Adipocyte (in vitro differentiated cells): ENCODE results near the gene PPP4R3B.
A peak's percentile ranks its signal among the peaks of the same experiment; 100 is the strongest.
"Not testable (repeated sequence)": the region's sequence is repeated elsewhere in the genome, so short reads cannot be mapped to it uniquely, and the experiment has no call there.

Experiments
- DNase-seq: peaks from one replicate; pipeline ENCODE4 v3.0.0-alpha.2; 2015; ENCODE audit warnings: low read depth
- H3K27me3 ChIP-seq: replicated peaks from 2 replicates; pipeline ENCODE4 v1.7.0; 2013; ENCODE audit warnings: mild to moderate bottlenecking, low read length, moderate library complexity; ENCODE audit not compliant: control insufficient read depth, insufficient read depth
- H3K36me3 ChIP-seq: 2 replicates; pipeline ENCODE4 v1.7.0; 2013; ENCODE audit warnings: low read length, mild to moderate bottlenecking, moderate library complexity; ENCODE audit not compliant: control insufficient read depth, insufficient read depth, severe bottlenecking
- H3K4me1 ChIP-seq: 2 replicates; pipeline ENCODE4 v1.7.0; 2013; ENCODE audit warnings: mild to moderate bottlenecking, low read length, moderate library complexity; ENCODE audit not compliant: control insufficient read depth, insufficient read depth
- H3K4me3 ChIP-seq: 2 replicates; pipeline ENCODE4 v1.7.0; 2013; ENCODE audit warnings: mild to moderate bottlenecking, low read length, moderate library complexity
- H3K9ac ChIP-seq: 2 replicates; pipeline ENCODE4 v1.7.0; 2013; ENCODE audit warnings: mild to moderate bottlenecking, low read length, moderate library complexity
- H3K9me3 ChIP-seq: 2 replicates; pipeline ENCODE4 v1.7.0; 2013; ENCODE audit warnings: mild to moderate bottlenecking, low read length, moderate library complexity; ENCODE audit not compliant: control insufficient read depth

Gene PPP4R3B

DNA sequence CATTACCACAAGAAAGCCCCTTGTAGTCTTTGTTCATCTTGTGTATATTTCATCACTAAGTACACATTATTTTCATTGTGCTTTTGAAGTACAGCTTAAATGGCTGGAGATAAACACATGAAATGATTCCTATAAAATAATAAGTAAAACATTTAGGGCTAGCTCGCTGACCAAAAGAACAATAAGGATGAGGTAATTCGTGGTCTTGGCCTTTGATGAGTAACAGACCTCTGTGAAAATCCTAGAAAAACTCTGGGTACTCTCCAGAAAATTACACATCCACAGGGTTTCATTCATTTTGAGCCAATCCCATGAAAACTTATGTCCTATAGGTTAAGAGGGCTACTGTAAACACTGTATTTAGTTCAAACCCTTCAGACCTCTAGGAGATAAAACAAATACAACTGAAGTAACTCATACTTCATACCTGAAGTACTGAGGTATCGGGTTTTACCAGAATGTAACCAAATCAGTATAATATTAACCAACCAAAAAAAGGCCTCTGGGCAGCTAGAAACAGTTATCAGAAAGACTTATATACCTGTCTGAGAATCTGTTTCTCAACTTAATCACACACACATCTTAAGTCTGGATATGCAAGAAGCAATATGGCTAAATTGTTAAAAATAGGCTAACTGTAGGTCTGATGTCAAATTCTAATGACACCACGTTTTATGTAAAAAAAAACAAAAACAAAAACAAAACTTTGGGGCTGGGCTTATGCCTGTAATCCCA lies 66.9 kb downstream of the PPP4R3B start:
- H3K4me1 ChIP-seq = peaks cover 5% of the 10 kb centered on the region
- H3K4me3 ChIP-seq = no peak overlapping the region
- peaks cover 41% of the 10 kb centered on the region for H3K36me3 ChIP-seq
- H3K27me3 ChIP-seq = no peaks in the 10 kb centered on the region
- DNase-seq = peak; percentile 73
- H3K9me3 ChIP-seq = no peaks in the 10 kb centered on the region
- H3K9ac ChIP-seq = no peak overlapping the region

DNA sequence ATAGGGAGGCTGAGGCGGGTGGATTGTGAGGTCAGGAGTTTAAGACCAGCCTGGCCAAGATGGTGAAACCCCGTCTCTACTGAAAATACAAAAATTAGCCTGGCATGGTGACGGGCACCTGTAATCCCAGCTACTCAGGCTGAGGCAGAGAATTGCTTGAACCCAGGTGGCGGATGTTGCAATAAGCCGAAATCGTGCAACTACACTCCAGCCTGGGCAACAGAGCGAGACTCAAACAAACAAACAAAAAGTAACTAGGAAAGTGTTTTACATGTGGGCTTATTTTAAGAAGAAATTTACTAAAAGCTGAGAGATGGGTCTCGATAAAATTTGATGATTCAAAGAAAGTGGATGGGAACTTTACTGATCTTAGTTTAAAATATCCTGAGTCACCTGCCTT lies 69.7 kb downstream of the PPP4R3B start:
- H3K4me1 ChIP-seq, DNase-seq, H3K27me3 ChIP-seq, H3K9me3 ChIP-seq, H3K9ac ChIP-seq, H3K4me3 ChIP-seq: not testable (repeated sequence)
- H3K36me3 ChIP-seq = peaks cover 53% of the 10 kb centered on the region

GRCh38 chr2:55547001-55547400 lies 70.4 kb downstream of the PPP4R3B start:
- Histone ChIP-seq H3K4me3 (no peak overlapping the region), H3K9ac (no peak overlapping the region), H3K4me1 (peaks cover 5% of the 10 kb centered on the region), H3K36me3 (peaks cover 59% of the 10 kb centered on the region), H3K27me3 (no peaks in the 10 kb centered on the region), H3K9me3 (no peaks in the 10 kb centered on the region)
- peak; percentile 5 for DNase-seq

DNA sequence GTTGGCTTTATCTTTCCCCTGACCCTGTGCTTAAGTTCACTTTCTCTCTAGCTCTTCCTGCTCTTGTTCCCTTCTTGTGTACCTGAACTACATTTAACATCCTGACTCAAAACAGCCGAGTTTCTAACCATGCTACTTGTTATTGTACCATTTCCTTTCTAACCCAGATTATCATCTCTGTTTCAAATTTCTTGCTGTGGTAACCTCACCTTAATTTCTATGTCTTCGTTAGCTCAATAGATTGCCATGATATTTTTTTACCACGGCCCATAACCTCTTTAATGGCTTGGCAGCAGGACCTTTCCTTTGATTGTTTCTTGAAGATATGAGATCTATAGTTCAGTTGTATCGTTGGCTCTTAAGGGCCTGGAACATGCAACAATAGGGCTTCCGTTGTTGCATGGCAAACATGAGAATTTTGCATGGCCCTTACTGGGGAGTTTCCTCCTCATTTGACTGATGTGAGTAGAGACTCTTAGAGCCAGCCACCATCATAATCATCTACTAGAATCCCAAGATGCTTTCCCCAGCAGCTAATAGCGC lies 86.8 kb downstream of the PPP4R3B start:
- H3K4me3 ChIP-seq = no peak overlapping the region
- no peak for DNase-seq
- peaks cover 31% of the 10 kb centered on the region for H3K36me3 ChIP-seq
- no peaks in the 10 kb centered on the region for H3K9me3 ChIP-seq
- no peaks in the 10 kb centered on the region for H3K27me3 ChIP-seq
- H3K4me1 ChIP-seq = no peaks in the 10 kb centered on the region
- no peak overlapping the region for H3K9ac ChIP-seq

GRCh38 chr2:55526174-55526573 lies 91.2 kb downstream of the PPP4R3B start:
- H3K9me3 ChIP-seq = no peaks in the 10 kb centered on the region
- H3K36me3 ChIP-seq = peaks cover 35% of the 10 kb centered on the region
- no peak for DNase-seq

GRCh38 chr2:55524884-55525437 lies 92.5 kb downstream of the PPP4R3B start:
- Histone ChIP-seq H3K36me3 (peaks cover 24% of the 10 kb centered on the region), H3K9me3 (no peaks in the 10 kb centered on the region)
- DNase-seq = no peak

More at GRCh38 chr2:55526174-55526573, 91.2 kb downstream of the PPP4R3B start:
- no peak overlapping the region for H3K9ac ChIP-seq
- no peaks in the 10 kb centered on the region for H3K27me3 ChIP-seq
- peaks cover 1% of the 10 kb centered on the region for H3K4me1 ChIP-seq
- no peak overlapping the region for H3K4me3 ChIP-seq

GRCh38 chr2:55519938-55520885 lies 97.2 kb downstream of the PPP4R3B start:
- DNase-seq = peak; percentile 71
- peak overlapping the region; percentile 86 for H3K9ac ChIP-seq
- H3K4me3 ChIP-seq = peak overlapping the region; percentile 95

More at GRCh38 chr2:55524884-55525437, 92.5 kb downstream of the PPP4R3B start:
- no peak overlapping the region for H3K4me3 ChIP-seq
- no peak overlapping the region for H3K9ac ChIP-seq
- peaks cover 10% of the 10 kb centered on the region for H3K4me1 ChIP-seq
- no peaks in the 10 kb centered on the region for H3K27me3 ChIP-seq

DNA sequence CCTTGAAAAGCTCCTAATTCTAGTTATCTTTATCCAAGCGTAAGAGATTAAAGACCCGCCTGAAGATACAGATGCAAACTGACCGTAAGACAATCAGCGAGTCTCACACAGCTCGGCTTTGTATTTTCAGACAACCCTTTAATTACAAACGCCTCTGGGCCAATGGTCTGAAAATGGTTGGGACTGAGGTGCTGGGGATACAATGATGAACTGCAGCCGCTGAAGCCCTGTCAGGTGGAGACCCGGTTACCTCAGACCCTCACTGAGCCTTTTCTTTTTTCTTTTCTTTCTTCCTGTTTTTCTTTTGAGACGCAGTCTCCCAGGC lies 98.6 kb downstream of the PPP4R3B start:
- H3K27me3 ChIP-seq = no peaks in the 10 kb centered on the region
- H3K36me3 ChIP-seq = peaks cover 4% of the 10 kb centered on the region
- DNase-seq = peak; percentile 20
- peak overlapping the region; percentile 95 for H3K4me3 ChIP-seq
- H3K4me1 ChIP-seq = peaks cover 15% of the 10 kb centered on the region
- peak overlapping the region; percentile 86 for H3K9ac ChIP-seq
- no peaks in the 10 kb centered on the region for H3K9me3 ChIP-seq

More at GRCh38 chr2:55519938-55520885, 97.2 kb downstream of the PPP4R3B start:
- Histone ChIP-seq H3K36me3 (peaks cover 18% of the 10 kb centered on the region), H3K27me3 (no peaks in the 10 kb centered on the region), H3K9me3 (no peaks in the 10 kb centered on the region), H3K4me1 (peaks cover 15% of the 10 kb centered on the region)

DNA sequence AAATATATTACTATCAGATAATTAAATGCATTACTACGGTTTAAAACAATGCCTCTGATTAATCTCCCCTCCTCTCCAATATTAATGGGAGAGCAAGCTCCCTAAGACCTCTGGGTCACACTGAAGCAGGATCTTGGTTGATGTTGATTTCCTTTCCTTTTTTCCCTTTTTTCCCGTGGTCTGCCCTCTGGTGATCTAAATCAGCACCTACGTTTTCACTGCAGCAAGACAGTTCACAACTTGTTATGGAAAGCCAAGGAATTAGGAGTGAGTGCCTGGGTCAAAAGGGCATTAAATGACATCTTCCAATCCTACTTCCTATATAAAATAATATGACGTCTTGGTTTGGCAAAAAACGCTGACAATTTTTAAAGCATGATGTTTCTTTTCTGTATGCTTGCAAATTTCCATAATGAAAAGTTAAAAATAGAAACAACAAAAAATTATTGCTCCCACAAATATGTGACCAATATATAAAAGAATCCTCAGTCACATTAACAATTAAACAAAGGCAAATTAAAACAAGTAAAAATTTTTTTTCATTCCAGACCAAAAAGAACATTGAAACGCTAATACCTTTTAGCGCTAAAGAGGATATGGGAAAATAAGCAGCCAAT lies 105.8 kb downstream of the PPP4R3B start:
- Histone ChIP-seq H3K9ac (peak overlapping the region; percentile 34), H3K4me3 (no peak overlapping the region), H3K4me1 (no peaks in the 10 kb centered on the region), H3K27me3 (no peaks in the 10 kb centered on the region), H3K9me3 (no peaks in the 10 kb centered on the region), H3K36me3 (no peaks in the 10 kb centered on the region)
- DNase-seq = peak; percentile 71

- no peak overlapping the region for H3K9ac ChIP-seq
- H3K4me1 ChIP-seq = peaks cover 9% of the 10 kb centered on the region
- H3K9me3 ChIP-seq = no peaks in the 10 kb centered on the region
- H3K27me3 ChIP-seq = no peaks in the 10 kb centered on the region
- no peak for DNase-seq
- H3K4me3 ChIP-seq = no peak overlapping the region
- H3K36me3 ChIP-seq = no peaks in the 10 kb centered on the region
These were observed 114.8 kb downstream of the PPP4R3B start for GRCh38 chr2:55502590-55503141.
